Testis (tissue), 3 donors: ENCODE data around the gene RAD52. TPM values are rescaled to one million over a fixed set of nuclear protein-coding genes. Genes with fewer than 3 reads are reported as not detected.

Experiments
- DNase-seq: peaks from one replicate; pipeline ENCODE4 v3.0.0-alpha.2; 2019
- H3K27ac ChIP-seq, 2 donors: fragments of 200-600 bp; sonication (generic); one replicate each; pipeline ENCODE4 v1.5.1; 2019
- H3K27me3 ChIP-seq: fragments of 200-600 bp; sonication (generic); one replicate; pipeline ENCODE4 v1.5.1; 2019
- H3K36me3 ChIP-seq: fragments of 200-600 bp; sonication (generic); one replicate; pipeline ENCODE4 v1.5.1; 2017; ENCODE audit warnings: low read depth; ENCODE audit errors: missing control alignments
- H3K4me1 ChIP-seq: fragments of 200-600 bp; sonication (generic); one replicate; pipeline ENCODE4 v1.5.1; 2019
- H3K4me3 ChIP-seq, 2 donors: fragments of 200-600 bp; sonication (generic); one replicate each; pipeline ENCODE4 v1.5.1; 2017 to 2019
- H3K9me3 ChIP-seq: fragments of 200-600 bp; sonication (generic); one replicate; pipeline ENCODE4 v1.5.1; 2017
- POLR2A ChIP-seq: fragments of 450-650 bp; IDR thresholded peaks from one replicate; pipeline ENCODE4 v1.6.1; 2017; ENCODE audit warnings: antibody characterized with exemption, mild to moderate bottlenecking, moderate library complexity
- WGBS, 2 donors: methylation state at CpG; one replicate each; pipeline ENCODE4 v1.1.5; 2018; 5-methylcytosine and 5-hydroxymethylcytosine counted together
- intact Hi-C: fragments of 100-400 bp; cut with DNase I; formaldehyde crosslinking; loops from one replicate; pipeline ENCODE4 v1.15.1; 2023; ENCODE audit warnings: low total_unique reads
- polyA plus RNA-seq: library from polyadenylated mRNA; stranded (reverse); fragments of 350-450 nt; fragmentation: Illumina TruSeq; extraction: RNeasy Lipid Tissue Mini Kit (QIAGEN cat#74804); gene quantifications from one replicate; pipeline ENCODE4 v1.2.3, GENCODE V29; 2014; ENCODE audit warnings: low read depth, low replicate concordance; ENCODE audit not compliant: insufficient read depth
- total RNA-seq, 2 donors: library from RNA; depleted of rRNA; stranded (reverse); fragments of >200 nt; gene quantifications; one replicate each; pipeline ENCODE4 v1.2.3, GENCODE V29; 2016
- TF ChIP-seq, protein P1 (sequence below), 3 experiments: fragments of 450-650 bp in 2 of 3; fragments of 200-600 bp in 1 of 3; sonication (generic) in 1 of 3; IDR thresholded peaks; one replicate each; pipeline ENCODE4 v1.5.1; 2016 to 2019; ENCODE audit warnings: antibody characterized with exemption in 3 of 3, mild to moderate bottlenecking in 2 of 3, moderate library complexity in 1 of 3

The RAD52 gene
- total and polyA plus RNA-seq, 3 donors from 2014 or later: 17.2 to 29.1 (median 20.9) TPM

DNA sequence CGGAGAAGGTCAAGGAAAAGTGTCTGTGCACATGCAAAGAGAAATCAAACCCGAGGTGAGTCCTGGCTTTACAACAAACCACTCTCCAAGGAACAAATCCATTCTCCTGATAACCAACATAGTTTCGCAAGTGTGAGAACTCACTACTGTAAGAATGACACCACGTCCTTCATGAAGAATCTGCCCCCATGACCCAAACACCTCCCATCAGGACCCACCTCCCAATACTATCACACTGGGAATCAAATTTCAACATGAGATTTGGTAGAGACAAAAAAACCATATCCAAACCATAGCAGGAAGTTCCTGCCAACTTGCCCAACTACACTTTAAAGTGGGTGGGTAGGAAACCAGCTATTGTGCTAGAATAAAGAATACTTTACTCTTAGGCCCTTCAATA, 39.2 kb upstream of the RAD52 start:
- TF ChIP-seq, protein P1, sequence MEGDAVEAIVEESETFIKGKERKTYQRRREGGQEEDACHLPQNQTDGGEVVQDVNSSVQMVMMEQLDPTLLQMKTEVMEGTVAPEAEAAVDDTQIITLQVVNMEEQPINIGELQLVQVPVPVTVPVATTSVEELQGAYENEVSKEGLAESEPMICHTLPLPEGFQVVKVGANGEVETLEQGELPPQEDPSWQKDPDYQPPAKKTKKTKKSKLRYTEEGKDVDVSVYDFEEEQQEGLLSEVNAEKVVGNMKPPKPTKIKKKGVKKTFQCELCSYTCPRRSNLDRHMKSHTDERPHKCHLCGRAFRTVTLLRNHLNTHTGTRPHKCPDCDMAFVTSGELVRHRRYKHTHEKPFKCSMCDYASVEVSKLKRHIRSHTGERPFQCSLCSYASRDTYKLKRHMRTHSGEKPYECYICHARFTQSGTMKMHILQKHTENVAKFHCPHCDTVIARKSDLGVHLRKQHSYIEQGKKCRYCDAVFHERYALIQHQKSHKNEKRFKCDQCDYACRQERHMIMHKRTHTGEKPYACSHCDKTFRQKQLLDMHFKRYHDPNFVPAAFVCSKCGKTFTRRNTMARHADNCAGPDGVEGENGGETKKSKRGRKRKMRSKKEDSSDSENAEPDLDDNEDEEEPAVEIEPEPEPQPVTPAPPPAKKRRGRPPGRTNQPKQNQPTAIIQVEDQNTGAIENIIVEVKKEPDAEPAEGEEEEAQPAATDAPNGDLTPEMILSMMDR (IDR thresholded peaks at IDR 0.05): no peak
- TF ChIP-seq POLR2A: no peak
- H3K9me3 ChIP-seq: no peaks in the 10 kb centered on the region
- H3K27me3 ChIP-seq: no peaks in the 10 kb centered on the region
- WGBS, 2 donors: 73 to 74% methylated on average over 4 of the region's 4 CpGs
- no peak for DNase-seq
- intact Hi-C loops: no loop called here
- H3K36me3 ChIP-seq: no peaks in the 10 kb centered on the region
- peaks cover 15% of the 10 kb centered on the region for H3K4me1 ChIP-seq
- H3K4me3 ChIP-seq: no peak overlapping the region
- H3K27ac ChIP-seq: no peak overlapping the region

DNA sequence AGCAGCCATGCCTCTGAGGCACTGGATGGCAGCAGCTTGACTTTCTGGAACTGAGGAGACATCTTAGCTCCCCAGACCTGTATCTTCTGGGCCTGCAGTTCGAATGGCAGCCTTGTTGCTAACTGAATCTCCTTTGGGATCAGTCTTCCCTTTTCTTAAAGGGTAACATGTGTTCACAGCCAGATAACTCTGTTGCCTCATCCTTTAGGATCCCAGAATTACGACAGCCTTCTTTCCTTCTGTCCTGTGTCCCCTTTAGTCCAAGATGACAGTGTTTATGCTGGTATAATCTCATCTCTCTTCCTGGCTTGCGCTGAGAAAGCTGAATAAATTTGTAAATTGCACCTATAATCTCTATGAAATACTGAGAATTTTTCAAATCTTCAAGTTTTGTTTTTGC, 32.5 kb upstream of the RAD52 start:
- no peak for DNase-seq
- Histone ChIP-seq H3K9me3 (no peaks in the 10 kb centered on the region), H3K36me3 (no peaks in the 10 kb centered on the region), H3K4me1 (no peaks in the 10 kb centered on the region), H3K27me3 (no peaks in the 10 kb centered on the region), H3K27ac (no peak overlapping the region), H3K4me3 (no peak overlapping the region)
- intact Hi-C loops: no loop called here
- TF ChIP-seq POLR2A: no peak
- TF ChIP-seq, protein P1 (IDR thresholded peaks at IDR 0.05): no peak
- 90 to 96% methylated on average over 3 of the region's 3 CpGs for WGBS, 2 donors

DNA sequence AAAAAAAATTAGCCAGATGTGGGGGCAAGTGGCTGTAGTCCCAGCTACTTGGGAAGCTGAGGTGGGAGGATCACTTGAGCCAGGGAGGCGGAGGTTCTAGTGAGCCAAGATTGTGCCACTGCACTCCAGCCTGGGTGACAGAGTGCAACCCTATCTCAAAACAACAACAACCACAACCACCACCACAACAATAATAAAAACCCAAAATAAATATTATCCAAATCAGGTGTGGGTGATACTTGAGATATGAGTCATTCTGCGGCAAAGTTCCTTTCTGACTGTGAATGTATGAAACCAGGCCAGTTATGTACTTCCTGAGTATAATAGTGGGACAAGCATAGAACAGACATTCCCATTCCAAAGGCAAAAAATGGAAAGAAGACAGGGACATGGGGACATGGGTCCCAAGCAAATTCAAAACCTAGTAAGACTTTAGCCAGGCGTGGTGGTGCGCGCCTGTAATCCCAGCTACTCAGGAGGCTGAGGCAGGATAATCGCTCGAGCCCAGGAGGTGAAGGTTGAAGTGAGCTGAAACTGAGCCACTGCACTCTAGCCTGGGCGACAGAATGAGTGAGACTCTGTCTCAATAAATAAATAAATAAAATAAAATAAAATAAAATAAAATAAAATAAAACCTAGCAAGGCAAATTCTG, 31.8 kb upstream of the RAD52 start:
- Histone ChIP-seq H3K27ac (no peak overlapping the region), H3K36me3 (no peaks in the 10 kb centered on the region), H3K4me1 (no peaks in the 10 kb centered on the region), H3K9me3 (no peaks in the 10 kb centered on the region), H3K27me3 (no peaks in the 10 kb centered on the region), H3K4me3 (no peak overlapping the region)
- DNase-seq: no peak
- TF ChIP-seq POLR2A: no peak
- 95% methylated on average over 8 of the region's 8 CpGs for WGBS, 2 donors
- intact Hi-C loops: no loop called here

DNA sequence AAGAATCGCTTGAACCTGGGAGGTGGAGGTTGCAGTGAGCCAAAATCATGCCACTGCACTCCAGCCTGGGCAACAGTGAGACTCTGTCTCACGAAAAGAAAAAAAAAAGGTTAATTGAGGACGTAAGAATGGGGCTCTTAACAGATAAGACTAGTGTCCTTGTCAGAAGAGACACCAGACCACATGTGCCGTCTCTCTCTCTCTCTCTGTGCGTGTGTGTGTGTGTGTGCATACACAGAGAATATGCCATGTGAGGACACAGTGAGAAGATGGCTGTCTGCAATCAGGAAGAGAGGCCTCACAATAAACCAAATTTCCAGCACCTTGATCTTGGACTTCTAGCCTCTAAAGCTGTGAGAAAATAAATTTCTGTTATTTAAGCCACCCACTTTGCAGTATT, 29.9 kb upstream of the RAD52 start:
- no peak overlapping the region for H3K27ac ChIP-seq
- 73 to 79% methylated on average over 5 of the region's 5 CpGs for WGBS, 2 donors
- DNase-seq: no peak
- no peak for TF ChIP-seq POLR2A
- TF ChIP-seq, protein P1 (IDR thresholded peaks at IDR 0.05): no peak
- intact Hi-C loops: no loop called here
- no peaks in the 10 kb centered on the region for H3K9me3 ChIP-seq
- H3K27me3 ChIP-seq: no peaks in the 10 kb centered on the region
- H3K36me3 ChIP-seq: no peaks in the 10 kb centered on the region
- H3K4me3 ChIP-seq: no peak overlapping the region
- H3K4me1 ChIP-seq: no peaks in the 10 kb centered on the region

DNA sequence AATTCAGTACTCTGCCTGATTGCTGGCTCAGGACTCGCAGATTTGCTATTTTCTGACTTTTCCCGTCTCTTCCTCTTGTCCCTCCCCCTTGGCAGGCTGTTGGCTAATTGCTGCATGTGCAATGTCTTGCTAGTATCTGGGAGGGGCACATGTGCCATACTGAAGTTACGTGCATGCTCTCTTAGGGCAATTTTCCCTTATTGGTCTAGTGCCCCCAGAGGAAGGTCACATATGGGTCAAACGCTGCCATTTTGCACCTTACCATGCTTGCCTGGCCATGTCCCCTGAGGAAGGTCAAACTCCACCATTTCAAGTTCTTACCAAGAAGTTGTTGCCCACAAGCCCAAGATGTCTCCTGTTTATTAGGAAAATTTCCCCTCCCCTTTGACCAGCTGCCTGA, 27.7 kb upstream of the RAD52 start:
- H3K4me1 ChIP-seq: no peaks in the 10 kb centered on the region
- H3K36me3 ChIP-seq: no peaks in the 10 kb centered on the region
- H3K27me3 ChIP-seq: no peaks in the 10 kb centered on the region
- TF ChIP-seq, protein P1 (IDR thresholded peaks at IDR 0.05): no peak
- no peak for TF ChIP-seq POLR2A
- no peaks in the 10 kb centered on the region for H3K9me3 ChIP-seq
- 93 to 97% methylated on average over 4 of the region's 4 CpGs for WGBS, 2 donors
- DNase-seq: no peak
- no peak overlapping the region for H3K27ac ChIP-seq
- intact Hi-C loops: no loop called here
- H3K4me3 ChIP-seq: no peak overlapping the region
